Measurements from ENCODE around the gene TSPY8.
"Not testable (repeated sequence)": the region's sequence is repeated elsewhere in the genome, so short reads cannot be mapped to it uniquely, and the experiment has no call there.

The TSPY8 gene

GRCh38 chrY:9357497-9357896 is at the start of gene TSPY8:
TSPY8 (plus strand) TSS chrY:9357797; CDS start chrY:9357843, 46 bp downstream.
- not testable (repeated sequence) for DNase-seq (ENCODE audit: low read depth in 2 of 2)

- no peak for DNase-seq (ENCODE audit: low read depth in 2 of 2)
These were observed 36.6 kb upstream of the TSPY8 start for GRCh38 chrY:9320996-9321395.

- DNase-seq (ENCODE audit: low read depth in 2 of 2) = not testable (repeated sequence)
These were observed 20.4 kb upstream of the TSPY8 start, which contains the start of gene TSPY4 for GRCh38 chrY:9337164-9337563. TSPY4 (plus strand) TSS chrY:9337464; CDS start chrY:9337510, 46 bp downstream.

GRCh38 chrY:9396527-9396926 is 38.9 kb downstream of the TSPY8 start:
- DNase-seq (ENCODE audit: low read depth in 2 of 2) = not testable (repeated sequence)

- DNase-seq (ENCODE audit: low read depth in 2 of 2) = not testable (repeated sequence)
These were observed 40.5 kb downstream of the TSPY8 start, which contains the start of gene TSPY3 for GRCh38 chrY:9398121-9398520. TSPY3 (plus strand) TSS chrY:9398421; CDS start chrY:9398467, 46 bp downstream.
